Measurements from ENCODE around the gene PNMA6E. TPM values are rescaled to one million over a fixed set of nuclear protein-coding genes. Genes with fewer than 3 reads are reported as not detected.

PNMA6E gene
- polyA plus RNA-seq, 1 experiment, result not detected

- H3K9me3 ChIP-seq (ENCODE audit: control insufficient read depth, insufficient read depth, low read length), result no peaks in the 10 kb centered on the region
- H3K4me3 ChIP-seq (ENCODE audit: low read depth, low read length), result no peak overlapping the region
- H3K27me3 ChIP-seq (ENCODE audit: control insufficient read depth, insufficient read depth, low read length), result no peaks in the 10 kb centered on the region
- no peak overlapping the region for H3K27ac ChIP-seq (ENCODE audit: low read depth, low read length)
- ChIA-PET POLR2A (no interaction called here), CTCF (no interaction called here)
- TF ChIP-seq CTCF (IDR thresholded peaks at IDR 0.05; ENCODE audit: low read depth, low read length), result no peak
- DNase-seq (ENCODE audit: low read depth, low spot score), result no peak
These were observed 21.1 kb downstream of the PNMA6E start for GRCh38 chrX:153379971-153380581.

DNA sequence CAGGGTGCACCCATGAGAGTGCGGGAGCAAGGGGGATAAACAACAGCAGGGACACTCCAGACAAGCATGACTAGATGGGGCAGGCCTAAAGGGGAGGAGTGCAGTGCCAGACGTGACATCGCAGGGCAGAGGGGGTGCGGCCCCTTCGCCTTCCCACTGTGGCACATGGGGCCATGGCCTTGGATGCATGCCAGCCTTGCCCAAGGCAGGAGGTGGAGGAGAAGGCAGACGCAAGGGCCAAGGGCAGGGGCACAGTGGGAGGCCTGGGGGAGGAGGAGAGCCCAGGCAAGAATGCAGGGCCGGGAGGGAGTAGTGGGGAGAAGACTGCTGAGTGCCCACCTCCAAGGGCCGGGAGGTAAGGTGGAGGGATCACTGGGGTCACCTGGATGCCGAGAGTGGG is 21.6 kb downstream of the PNMA6E start:
- no peaks in the 10 kb centered on the region for H3K27me3 ChIP-seq (ENCODE audit: control insufficient read depth, insufficient read depth, low read length)
- H3K9me3 ChIP-seq (ENCODE audit: control insufficient read depth, insufficient read depth, low read length), result no peaks in the 10 kb centered on the region
- no peak overlapping the region for H3K4me3 ChIP-seq (ENCODE audit: low read depth, low read length)
- DNase-seq (ENCODE audit: low read depth, low spot score), result no peak
- TF ChIP-seq CTCF (IDR thresholded peaks at IDR 0.05; ENCODE audit: low read depth, low read length), result no peak
- no peak overlapping the region for H3K27ac ChIP-seq (ENCODE audit: low read depth, low read length)
- CTCF ChIA-PET, result no interaction called here
- POLR2A ChIA-PET, result no interaction called here

DNA sequence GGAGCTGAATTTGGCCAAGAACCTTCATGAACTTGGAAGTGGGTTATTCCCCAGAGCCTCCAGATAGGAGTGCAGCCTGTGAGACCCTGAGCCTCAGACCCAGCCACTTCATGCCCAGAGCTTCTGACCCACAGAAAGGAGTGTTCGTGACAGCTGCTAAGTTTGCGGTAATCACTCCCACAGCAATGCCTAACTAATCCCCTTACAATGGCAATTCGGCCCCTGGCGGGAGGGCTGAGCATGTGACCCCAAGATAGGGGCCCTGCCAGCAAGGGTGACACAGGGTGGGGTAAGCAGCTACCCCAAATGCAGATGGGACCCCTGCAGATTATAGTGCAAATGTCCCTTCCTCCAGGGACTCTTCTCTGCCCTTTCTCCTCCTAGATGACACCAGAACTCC is 22.5 kb downstream of the PNMA6E start:
- Histone ChIP-seq H3K27me3 (ENCODE audit: control insufficient read depth, insufficient read depth, low read length) (peaks cover 2% of the 10 kb centered on the region), H3K4me3 (ENCODE audit: low read depth, low read length) (no peak overlapping the region), H3K27ac (ENCODE audit: low read depth, low read length) (no peak overlapping the region), H3K9me3 (ENCODE audit: control insufficient read depth, insufficient read depth, low read length) (no peaks in the 10 kb centered on the region)
- no peak for DNase-seq (ENCODE audit: low read depth, low spot score)
- POLR2A ChIA-PET, result no interaction called here
- CTCF ChIA-PET, result no interaction called here
- TF ChIP-seq CTCF (IDR thresholded peaks at IDR 0.05; ENCODE audit: low read depth, low read length), result no peak

DNA sequence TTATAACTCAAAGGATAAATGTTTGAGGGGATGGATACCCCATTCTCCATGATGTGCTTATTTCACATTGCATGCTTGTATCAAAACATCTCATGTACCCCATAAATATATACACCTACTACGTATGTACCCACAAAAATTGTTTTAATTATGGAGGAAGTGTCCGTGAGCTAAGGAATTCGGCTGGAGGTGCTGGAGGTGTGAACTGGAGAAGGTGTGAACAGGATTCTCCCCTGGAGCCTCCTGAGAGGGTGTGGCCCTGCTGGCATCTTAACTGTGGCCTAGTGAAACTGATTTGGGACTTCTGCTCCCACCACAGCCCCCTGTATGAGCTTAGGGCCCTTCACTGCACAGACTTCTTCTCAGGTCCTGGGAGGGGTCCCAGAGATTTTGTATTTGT is 23.4 kb downstream of the PNMA6E start:
- CTCF ChIA-PET, result no interaction called here
- TF ChIP-seq CTCF (IDR thresholded peaks at IDR 0.05; ENCODE audit: low read depth, low read length), result no peak

DNA sequence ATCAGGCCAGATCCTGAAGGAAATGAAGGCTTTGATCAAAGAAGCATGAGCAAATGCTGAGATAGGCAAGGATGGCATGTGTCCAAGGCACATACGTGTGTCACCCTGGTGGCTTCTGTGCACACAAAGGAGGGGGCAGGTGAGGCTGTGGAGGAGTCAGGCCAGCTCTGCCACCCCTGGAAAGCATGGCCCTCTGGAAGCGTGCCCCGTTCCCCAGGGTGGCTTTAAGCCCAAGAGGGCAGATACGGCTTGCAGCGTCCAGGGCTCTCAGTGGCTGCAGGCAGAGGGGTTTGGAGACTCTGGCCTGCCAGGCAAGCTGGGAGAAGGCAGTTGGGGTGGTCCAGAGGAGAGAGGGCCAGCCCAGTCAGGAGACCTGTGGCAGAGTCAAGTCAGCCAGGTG is 25.6 kb downstream of the PNMA6E start:
- H3K27me3 ChIP-seq (ENCODE audit: control insufficient read depth, insufficient read depth, low read length), result peaks cover 2% of the 10 kb centered on the region
- no peak overlapping the region for H3K27ac ChIP-seq (ENCODE audit: low read depth, low read length)
- H3K4me3 ChIP-seq (ENCODE audit: low read depth, low read length), result no peak overlapping the region
- CTCF ChIA-PET, result no interaction called here
- H3K9me3 ChIP-seq (ENCODE audit: control insufficient read depth, insufficient read depth, low read length), result no peaks in the 10 kb centered on the region
- no peak for TF ChIP-seq CTCF (IDR thresholded peaks at IDR 0.05; ENCODE audit: low read depth, low read length)
- POLR2A ChIA-PET, result no interaction called here
- no peak for DNase-seq (ENCODE audit: low read depth, low spot score)

More for the DNA sequence above, 23.4 kb downstream of the PNMA6E start:
- H3K27ac ChIP-seq (ENCODE audit: low read depth, low read length), result no peak overlapping the region
- no peak for DNase-seq (ENCODE audit: low read depth, low spot score)
- H3K4me3 ChIP-seq (ENCODE audit: low read depth, low read length), result no peak overlapping the region
- no peaks in the 10 kb centered on the region for H3K9me3 ChIP-seq (ENCODE audit: control insufficient read depth, insufficient read depth, low read length)
- H3K27me3 ChIP-seq (ENCODE audit: control insufficient read depth, insufficient read depth, low read length), result peaks cover 2% of the 10 kb centered on the region
- POLR2A ChIA-PET, result no interaction called here

All from AG04450 (cell line).